ENCODE data around the gene LRCH3. TPM values are rescaled to one million over a fixed set of nuclear protein-coding genes. Genes with fewer than 3 reads are reported as not detected.

Gene LRCH3
- total RNA-seq, 1 donor from 2014 or later = 99.0 TPM

GRCh38 chr3:197888511-197888910 is 97.5 kb downstream of the LRCH3 start:
- TF ChIP-seq POLR2A (IDR thresholded peaks at IDR 0.05) (no peak), POLR2AphosphoS5 (IDR thresholded peaks at IDR 0.05; ENCODE audit: insufficient read depth in 1 of 2, low read depth in 1 of 2) (no peak), CTCF (IDR thresholded peaks at IDR 0.05) (no peak)
- no peaks in the 10 kb centered on the region for H3K4me1 ChIP-seq
- no peak overlapping the region for H3K4me3 ChIP-seq
- intact Hi-C loops (cut with DNase I) = no loop called here
- H3K9me3 ChIP-seq = no peaks in the 10 kb centered on the region
- H3K36me3 ChIP-seq = peaks cover 0 to 6% of the 10 kb centered on the region in 2 donors
- no peak for DNase-seq (ENCODE audit: extremely low spot score in 2 of 2)
- no peaks in the 10 kb centered on the region for H3K27me3 ChIP-seq
- H3K27ac ChIP-seq = no peak overlapping the region

GRCh38 chr3:197889204-197889930 is 98.3 kb downstream of the LRCH3 start:
- no peak overlapping the region for H3K27ac ChIP-seq
- H3K4me3 ChIP-seq = no peak overlapping the region
- H3K36me3 ChIP-seq = no peaks in the 10 kb centered on the region
- H3K27me3 ChIP-seq = no peaks in the 10 kb centered on the region
- DNase-seq (ENCODE audit: extremely low spot score in 2 of 2) = no peak
- H3K4me1 ChIP-seq = no peaks in the 10 kb centered on the region
- H3K9me3 ChIP-seq = no peaks in the 10 kb centered on the region
- TF ChIP-seq POLR2A (IDR thresholded peaks at IDR 0.05) = no peak
- no peak for TF ChIP-seq CTCF (IDR thresholded peaks at IDR 0.05)
- intact Hi-C loops (cut with DNase I) = no loop called here

- Histone ChIP-seq H3K27ac (no peak overlapping the region), H3K27me3 (no peaks in the 10 kb centered on the region), H3K4me3 (no peak overlapping the region), H3K36me3 (no peaks in the 10 kb centered on the region), H3K4me1 (no peaks in the 10 kb centered on the region), H3K9me3 (no peaks in the 10 kb centered on the region)
- intact Hi-C loops (cut with DNase I) = no loop called here
- TF ChIP-seq CTCF (IDR thresholded peaks at IDR 0.05) (no peak), POLR2A (IDR thresholded peaks at IDR 0.05) (no peak), POLR2AphosphoS5 (IDR thresholded peaks at IDR 0.05; ENCODE audit: insufficient read depth in 1 of 2, low read depth in 1 of 2) (no peak)
- DNase-seq (ENCODE audit: extremely low spot score in 2 of 2) = no peak
Observed at GRCh38 chr3:197890693-197891092, 99.6 kb downstream of the LRCH3 start.

- no peak for DNase-seq (ENCODE audit: extremely low spot score in 2 of 2)
- intact Hi-C loops (cut with DNase I) = no loop called here
- no peaks in the 10 kb centered on the region for H3K36me3 ChIP-seq
- H3K4me1 ChIP-seq = no peaks in the 10 kb centered on the region
- H3K4me3 ChIP-seq = no peak overlapping the region
- H3K27ac ChIP-seq = no peak overlapping the region
- TF ChIP-seq CTCF (IDR thresholded peaks at IDR 0.05) = no peak
- no peak for TF ChIP-seq POLR2A (IDR thresholded peaks at IDR 0.05)
- no peak for TF ChIP-seq POLR2AphosphoS5 (IDR thresholded peaks at IDR 0.05; ENCODE audit: insufficient read depth in 1 of 2, low read depth in 1 of 2)
- H3K27me3 ChIP-seq = no peaks in the 10 kb centered on the region
- H3K9me3 ChIP-seq = no peaks in the 10 kb centered on the region
Observed at GRCh38 chr3:197892162-197892561, 101.1 kb downstream of the LRCH3 start.

- no peak for DNase-seq (ENCODE audit: extremely low spot score in 2 of 2)
- no peak overlapping the region for H3K4me3 ChIP-seq
- intact Hi-C loops (cut with DNase I) = no loop called here
- no peaks in the 10 kb centered on the region for H3K9me3 ChIP-seq
- TF ChIP-seq POLR2AphosphoS5 (IDR thresholded peaks at IDR 0.05; ENCODE audit: insufficient read depth in 1 of 2, low read depth in 1 of 2) = no peak
- no peak for TF ChIP-seq POLR2A (IDR thresholded peaks at IDR 0.05)
- H3K4me1 ChIP-seq = no peaks in the 10 kb centered on the region
- H3K36me3 ChIP-seq = no peaks in the 10 kb centered on the region
- H3K27ac ChIP-seq = no peak overlapping the region
- H3K27me3 ChIP-seq = no peaks in the 10 kb centered on the region
Observed at GRCh38 chr3:197896421-197896820, 105.4 kb downstream of the LRCH3 start.

Data from vagina (tissue), 2 donors.